Measurements from ENCODE around the gene PTGS1. TPM values are rescaled to one million over a fixed set of nuclear protein-coding genes. Genes with fewer than 3 reads are reported as not detected.

The PTGS1 gene
- total and polyA plus RNA-seq, 2 donors (not counting 1 experiment from before 2014, with no cell fraction given), result 9.5 to 15.3 TPM

GRCh38 chr9:122372856-122373845, 2.3 kb downstream of the PTGS1 start:
- TF ChIP-seq CTCF (IDR thresholded peaks at IDR 0.05), result no peak
- TF ChIP-seq EZH2 (IDR thresholded peaks at IDR 0.05; ENCODE audit: borderline replicate concordance, insufficient read depth, low read depth, low read length, poor library complexity, severe bottlenecking), result no peak
- ChIA-PET POLR2A (interaction anchor here (0.6 kb wide), 1 partner anchor 540 kb away, joined by 5 read pairs; the partner anchor contains the start of gene ZBTB6), CTCF (interaction anchor here (0.6 to 3.0 kb wide), 3 partner anchors 16 to 22 kb away, joined by 3 to 16 read pairs (median 8); no protein-coding TSS in a partner anchor)
- Histone ChIP-seq H3K27me3 (replicated peaks in 1 of 4; ENCODE audit: control extremely low read depth in 1 of 4, control insufficient read depth in 3 of 4, insufficient read depth in 4 of 4, low read length in 3 of 4) (no peaks in the 10 kb centered on the region), H3K36me3 (replicated peaks in 1 of 2; ENCODE audit: control extremely low read depth in 1 of 2, control insufficient read depth in 1 of 2, extremely low read depth in 1 of 2, insufficient read depth in 2 of 2, low read length in 1 of 2) (peaks cover 0 to under 1% of the 10 kb centered on the region in 2 experiments), H3K4me1 (ENCODE audit: control insufficient read depth in 2 of 2, insufficient read depth in 2 of 2, low read length in 2 of 2) (peaks cover 42 to 58% of the 10 kb centered on the region in 2 donors), H3K9ac (ENCODE audit: low read length) (no peak overlapping the region), H3K79me2 (ENCODE audit: control insufficient read depth, insufficient read depth, low read length) (peaks cover 16% of the 10 kb centered on the region), H4K20me1 (ENCODE audit: control insufficient read depth, insufficient read depth, low read length, poor library complexity, severe bottlenecking) (no peaks in the 10 kb centered on the region), H3K9me3 (ENCODE audit: control extremely low read depth in 1 of 3, control insufficient read depth in 2 of 3, insufficient read depth in 1 of 3, low read length in 2 of 3) (peaks cover 0 to 5% (median 0%) of the 10 kb centered on the region in 3 donors), H3K4me3 (ENCODE audit: control extremely low read depth in 1 of 5, extremely low read depth in 1 of 5, insufficient read depth in 1 of 5, low read depth in 2 of 5, low read length in 4 of 5) (no peak overlapping the region), H3K27ac (ENCODE audit: low read length in 2 of 2) (no peak overlapping the region), H2AFZ (ENCODE audit: insufficient read depth, low read depth, low read length, poor library complexity, severe bottlenecking) (no peak overlapping the region), H3K4me2 (replicated peaks; ENCODE audit: low read depth, low read length, poor library complexity, severe bottlenecking) (no peak overlapping the region)
- no peak overlapping the region for H3K27ac Mint-ChIP-seq
- peaks cover 65% of the 10 kb centered on the region for H3K4me1 Mint-ChIP-seq
- H3K9me3 Mint-ChIP-seq (ENCODE audit: insufficient read depth), result no peaks in the 10 kb centered on the region
- WGBS (ENCODE audit: insufficient coverage), result 85% methylated on average over 16 of the region's 19 CpGs
- no peak overlapping the region for H3K4me3 Mint-ChIP-seq
- intact Hi-C loops (cut with micrococcal nuclease), result no loop called here
- DNase-seq (no peak), ATAC-seq (ENCODE audit: low read depth) (no peak)
- H3K27me3 Mint-ChIP-seq, result no peaks in the 10 kb centered on the region
